SK-N-SH (cell line): ENCODE data around the gene SLC66A1.

Experiments used
- ELF1 ChIP-seq: IDR thresholded peaks from 2 replicates; pipeline ENCODE4 v1.4.0; 2012
- EP300 ChIP-seq, 2 experiments: IDR thresholded peaks; 2 replicates each; pipeline versions ENCODE4 v1.4.0 to v1.6.1; 2012; ENCODE audit warnings: borderline replicate concordance in 1 of 2, low read depth in 1 of 2, low read length in 1 of 2
- FOSL2 ChIP-seq: IDR thresholded peaks from 2 replicates; pipeline ENCODE4 v1.4.0; 2012; ENCODE audit warnings: low read depth, mild to moderate bottlenecking, moderate library complexity, borderline replicate concordance
- FOXM1 ChIP-seq: IDR thresholded peaks from 2 replicates; pipeline ENCODE4 v1.4.0; 2012; ENCODE audit warnings: low read depth, mild to moderate bottlenecking
- MAX ChIP-seq: IDR thresholded peaks from 2 replicates; pipeline ENCODE4 v1.4.0; 2012; ENCODE audit warnings: low read depth
- NRF1 ChIP-seq: IDR thresholded peaks from 2 replicates; pipeline ENCODE4 v1.6.1; 2012; ENCODE audit warnings: low read depth, mild to moderate bottlenecking, low read length
- POLR2AphosphoS5 ChIP-seq: IDR thresholded peaks from 2 replicates; pipeline ENCODE4 v1.6.1; 2012; ENCODE audit warnings: low read depth, low read length
- RFX5 ChIP-seq: IDR thresholded peaks from 2 replicates; pipeline ENCODE4 v1.6.1; 2012; ENCODE audit warnings: mild to moderate bottlenecking, improper control_type of control experiment, low read length
- TAF1 ChIP-seq: IDR thresholded peaks from 2 replicates; pipeline ENCODE4 v1.6.1; 2012; ENCODE audit warnings: low read depth, mild to moderate bottlenecking, low read length, moderate library complexity, borderline replicate concordance
- YY1 ChIP-seq: IDR thresholded peaks from 2 replicates; pipeline ENCODE4 v1.4.0; 2012; ENCODE audit warnings: low read depth, mild to moderate bottlenecking
- TF ChIP-seq, protein P1 (sequence below): fragments of 200-600 bp; sonication (generic); IDR thresholded peaks from 2 replicates; pipeline ENCODE4 v1.6.1; 2017; ENCODE audit warnings: antibody characterized with exemption, mild to moderate bottlenecking, moderate library complexity

- TF ChIP-seq POLR2AphosphoS5 (no peak), ELF1 (no peak), FOXM1 (no peak), TAF1 (no peak), YY1 (no peak), MAX (no peak), RFX5 (no peak), FOSL2 (no peak), NRF1 (no peak), EP300 (IDR thresholded peaks at IDR 0.05; ENCODE audit: borderline replicate concordance in 1 of 2, low read depth in 1 of 2, low read length in 1 of 2) (no peak)
- TF ChIP-seq, protein P1, sequence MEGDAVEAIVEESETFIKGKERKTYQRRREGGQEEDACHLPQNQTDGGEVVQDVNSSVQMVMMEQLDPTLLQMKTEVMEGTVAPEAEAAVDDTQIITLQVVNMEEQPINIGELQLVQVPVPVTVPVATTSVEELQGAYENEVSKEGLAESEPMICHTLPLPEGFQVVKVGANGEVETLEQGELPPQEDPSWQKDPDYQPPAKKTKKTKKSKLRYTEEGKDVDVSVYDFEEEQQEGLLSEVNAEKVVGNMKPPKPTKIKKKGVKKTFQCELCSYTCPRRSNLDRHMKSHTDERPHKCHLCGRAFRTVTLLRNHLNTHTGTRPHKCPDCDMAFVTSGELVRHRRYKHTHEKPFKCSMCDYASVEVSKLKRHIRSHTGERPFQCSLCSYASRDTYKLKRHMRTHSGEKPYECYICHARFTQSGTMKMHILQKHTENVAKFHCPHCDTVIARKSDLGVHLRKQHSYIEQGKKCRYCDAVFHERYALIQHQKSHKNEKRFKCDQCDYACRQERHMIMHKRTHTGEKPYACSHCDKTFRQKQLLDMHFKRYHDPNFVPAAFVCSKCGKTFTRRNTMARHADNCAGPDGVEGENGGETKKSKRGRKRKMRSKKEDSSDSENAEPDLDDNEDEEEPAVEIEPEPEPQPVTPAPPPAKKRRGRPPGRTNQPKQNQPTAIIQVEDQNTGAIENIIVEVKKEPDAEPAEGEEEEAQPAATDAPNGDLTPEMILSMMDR: no peak
These were observed 57.4 kb downstream of the SLC66A1 start for GRCh38 chr1:19369396-19370090.
